SU-DHL-6 (cell line): ENCODE data around the gene LPIN1.

Experiments
- H2AFZ ChIP-seq: fragments of 200-600 bp; sonication (generic); 2 replicates; pipeline ENCODE4 v1.6.1; 2014; ENCODE audit warnings: low read depth, mild to moderate bottlenecking, moderate library complexity, mixed read lengths, antibody characterized with exemption, low read length; ENCODE audit not compliant: severe bottlenecking
- H3F3A ChIP-seq: fragments of 200-600 bp; shearing (Covaris generic); 2 replicates; pipeline ENCODE4 v1.6.0; 2016; ENCODE audit warnings: antibody characterized with exemption, mild to moderate bottlenecking; ENCODE audit not compliant: insufficient read depth
- H3K27ac ChIP-seq: fragments of 200-600 bp; sonication (generic); 2 replicates; pipeline ENCODE4 v1.5.1; 2016; ENCODE audit warnings: low read depth, mild to moderate bottlenecking, low read length, moderate library complexity, mixed read lengths
- H3K27me3 ChIP-seq: fragments of 200-600 bp; sonication (generic), shearing (Covaris generic); 2 replicates; pipeline ENCODE4 v1.6.0; 2014; ENCODE audit warnings: mild to moderate bottlenecking, low read length
- H3K36me3 ChIP-seq: fragments of 200-600 bp; sonication (generic); 2 replicates; pipeline ENCODE4 v1.6.1; 2014; ENCODE audit warnings: mild to moderate bottlenecking, low read length, mixed read lengths
- H3K4me2 ChIP-seq: fragments of 300-600, 200-600 bp; shearing (Covaris generic), sonication (generic); 2 replicates; pipeline ENCODE4 v1.6.0; 2014; ENCODE audit warnings: low read length, low read depth, mild to moderate bottlenecking; ENCODE audit not compliant: poor library complexity, severe bottlenecking
- H3K4me3 ChIP-seq: fragments of 200-600 bp; sonication (generic); 2 replicates; pipeline ENCODE4 v1.5.1; 2014; ENCODE audit warnings: antibody characterized with exemption, low read length, mild to moderate bottlenecking, mixed read lengths; ENCODE audit not compliant: insufficient read depth, poor library complexity, severe bottlenecking
- H3K79me2 ChIP-seq: fragments of 200-600 bp; sonication (generic); 2 replicates; pipeline ENCODE4 v1.6.1; 2014; ENCODE audit warnings: mild to moderate bottlenecking, low read length, moderate library complexity; ENCODE audit not compliant: insufficient read depth
- H3K9ac ChIP-seq: fragments of 200-600 bp; sonication (generic); 2 replicates; pipeline ENCODE4 v1.7.0; 2014; ENCODE audit warnings: mild to moderate bottlenecking, low read length
- H3K9me2 ChIP-seq: fragments of 200-600 bp; sonication (generic); replicated peaks from 2 replicates; pipeline ENCODE4 v1.6.1; 2014; ENCODE audit warnings: low read length; ENCODE audit not compliant: insufficient read depth
- H3K9me3 ChIP-seq: fragments of 200-600 bp; sonication (generic); 2 replicates; pipeline ENCODE4 v1.6.1; 2014; ENCODE audit warnings: low read length, mixed read lengths; ENCODE audit not compliant: insufficient read depth
- H4K20me1 ChIP-seq: fragments of 200-600 bp; sonication (generic); 2 replicates; pipeline ENCODE4 v1.6.1; 2014; ENCODE audit warnings: low read depth, mild to moderate bottlenecking, antibody characterized with exemption, low read length, moderate library complexity, mixed read lengths
- CTCF ChIP-seq: fragments of 200-600 bp; sonication (generic); IDR thresholded peaks from one replicate; pipeline ENCODE4 v1.5.1; 2017; ENCODE audit warnings: antibody characterized with exemption, mild to moderate bottlenecking, low read length, moderate library complexity; ENCODE audit not compliant: insufficient read depth, poor library complexity, severe bottlenecking
- EZH2phosphoT487 ChIP-seq: fragments of 200-600 bp; sonication (generic), shearing (Covaris generic); conservative IDR thresholded peaks from 2 replicates; pipeline ENCODE4 v1.6.1; 2018; ENCODE audit warnings: mild to moderate bottlenecking, antibody characterized with exemption, low read length, moderate library complexity, mixed read lengths

The LPIN1 gene

GRCh38 chr2:11827547-11827946 lies 81.1 kb downstream of the LPIN1 start:
- H4K20me1 ChIP-seq: no peaks in the 10 kb centered on the region
- H3K4me3 ChIP-seq: no peak overlapping the region
- peak overlapping the region; percentile 97 for H3K27ac ChIP-seq
- peaks cover 24% of the 10 kb centered on the region; the same call in 1 of the 2 replicates for H3K36me3 ChIP-seq
- TF ChIP-seq CTCF (no peak), EZH2phosphoT487 (no peak)
- H3K9me2 ChIP-seq: no peaks in the 10 kb centered on the region
- no peak overlapping the region for H2AFZ ChIP-seq
- H3F3A ChIP-seq: peaks cover 54% of the 10 kb centered on the region
- H3K27me3 ChIP-seq: no peaks in the 10 kb centered on the region
- H3K9me3 ChIP-seq: no peaks in the 10 kb centered on the region
- H3K4me2 ChIP-seq: peak overlapping the region; percentile 4
- no peaks in the 10 kb centered on the region for H3K79me2 ChIP-seq
- no peak overlapping the region; the same call in 1 of the 2 replicates for H3K9ac ChIP-seq

- no peaks in the 10 kb centered on the region for H4K20me1 ChIP-seq
- peaks cover 59% of the 10 kb centered on the region for H3F3A ChIP-seq
- no peak overlapping the region for H3K4me3 ChIP-seq
- no peaks in the 10 kb centered on the region for H3K79me2 ChIP-seq
- no peaks in the 10 kb centered on the region for H3K9me3 ChIP-seq
- no peak overlapping the region for H2AFZ ChIP-seq
- peak overlapping the region; percentile 94 for H3K4me2 ChIP-seq
- peak overlapping the region; percentile 75 for H3K9ac ChIP-seq
- TF ChIP-seq EZH2phosphoT487 (no peak), CTCF (no peak)
- peak overlapping the region; percentile 97 for H3K27ac ChIP-seq
- H3K27me3 ChIP-seq: no peaks in the 10 kb centered on the region
- H3K36me3 ChIP-seq: peaks cover 21% of the 10 kb centered on the region; the same call in 1 of the 2 replicates
- no peaks in the 10 kb centered on the region for H3K9me2 ChIP-seq
Measured at GRCh38 chr2:11828933-11829323, 82.5 kb downstream of the LPIN1 start.

- Histone ChIP-seq H3K4me3 (peak overlapping the region; percentile 39), H3K27me3 (no peaks in the 10 kb centered on the region), H3K9me2 (no peaks in the 10 kb centered on the region), H3K27ac (peak overlapping the region; percentile 97), H3K9ac (peak overlapping the region; percentile 75), H4K20me1 (no peaks in the 10 kb centered on the region), H3F3A (peaks cover 64% of the 10 kb centered on the region), H3K9me3 (no peaks in the 10 kb centered on the region), H3K36me3 (peaks cover 21% of the 10 kb centered on the region; the same call in 1 of the 2 replicates), H3K79me2 (no peaks in the 10 kb centered on the region), H2AFZ (peak overlapping the region; percentile 25), H3K4me2 (peak overlapping the region; percentile 94)
- TF ChIP-seq EZH2phosphoT487 (no peak), CTCF (peak; percentile 90)
Measured at GRCh38 chr2:11829324-11829946, 83.0 kb downstream of the LPIN1 start.
